Kidney epithelial cell (primary cell): ENCODE measurements around the gene PIP4K2C. TPM values are rescaled to one million over a fixed set of nuclear protein-coding genes. Genes with fewer than 3 reads are reported as not detected.

Experiments used
- DNase-seq: peaks from one replicate; pipeline ENCODE4 v3.0.0-alpha.2; 2010; ENCODE audit warnings: low read depth
- H3K27me3 ChIP-seq: 2 replicates; pipeline ENCODE4 v1.6.0; 2011; ENCODE audit warnings: low read length; ENCODE audit not compliant: control insufficient read depth, insufficient read depth
- H3K36me3 ChIP-seq: 2 replicates; pipeline ENCODE4 v1.5.1; 2011; ENCODE audit warnings: low read length; ENCODE audit not compliant: control insufficient read depth, insufficient read depth
- H3K4me3 ChIP-seq: 2 replicates; pipeline ENCODE4 v1.5.1; 2011; ENCODE audit warnings: low read depth, mild to moderate bottlenecking, control low read depth, low read length
- total RNA-seq: library from RNA; depleted of rRNA; stranded (reverse); fragments of >200 nt; gene quantifications from 2 replicates; pipeline ENCODE4 v1.2.3, GENCODE V29; 2015
- TF ChIP-seq, protein P1 (sequence below): IDR thresholded peaks from 2 replicates; pipeline ENCODE4 v1.5.1; 2011; ENCODE audit warnings: mild to moderate bottlenecking, moderate library complexity, low read length, control low read depth, inconsistent platforms; ENCODE audit not compliant: insufficient read depth, poor library complexity, severe bottlenecking

PIP4K2C gene
- total RNA-seq, 1 donor from 2014 or later = 105 TPM

DNA sequence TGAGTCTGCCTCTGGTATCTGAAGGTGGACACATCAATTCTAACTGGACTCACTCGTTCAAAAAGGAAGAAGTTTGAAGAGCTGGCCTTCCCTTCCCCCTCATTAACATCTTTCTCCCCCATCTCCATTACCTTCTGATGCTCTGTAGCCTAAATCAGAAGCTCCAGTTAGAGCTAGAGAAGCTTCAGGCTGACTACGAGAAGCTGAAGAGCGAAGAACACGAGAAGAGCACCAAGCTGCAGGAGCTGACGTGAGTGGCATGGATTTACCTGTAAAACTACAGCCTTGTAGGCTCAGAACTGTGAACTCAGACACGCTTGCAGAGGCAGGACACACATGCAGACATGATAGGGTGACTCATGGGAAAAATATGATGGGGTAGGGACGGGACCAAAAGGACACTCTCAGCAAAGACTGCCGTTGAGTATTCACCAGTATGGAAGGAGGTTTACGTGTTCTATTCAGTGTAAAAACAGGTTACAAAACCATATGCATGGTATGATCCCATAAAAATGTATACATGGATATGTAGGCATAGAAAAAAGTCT lies 14.3 kb upstream of the PIP4K2C start:
- H3K27me3 ChIP-seq = no peaks in the 10 kb centered on the region
- TF ChIP-seq, protein P1, sequence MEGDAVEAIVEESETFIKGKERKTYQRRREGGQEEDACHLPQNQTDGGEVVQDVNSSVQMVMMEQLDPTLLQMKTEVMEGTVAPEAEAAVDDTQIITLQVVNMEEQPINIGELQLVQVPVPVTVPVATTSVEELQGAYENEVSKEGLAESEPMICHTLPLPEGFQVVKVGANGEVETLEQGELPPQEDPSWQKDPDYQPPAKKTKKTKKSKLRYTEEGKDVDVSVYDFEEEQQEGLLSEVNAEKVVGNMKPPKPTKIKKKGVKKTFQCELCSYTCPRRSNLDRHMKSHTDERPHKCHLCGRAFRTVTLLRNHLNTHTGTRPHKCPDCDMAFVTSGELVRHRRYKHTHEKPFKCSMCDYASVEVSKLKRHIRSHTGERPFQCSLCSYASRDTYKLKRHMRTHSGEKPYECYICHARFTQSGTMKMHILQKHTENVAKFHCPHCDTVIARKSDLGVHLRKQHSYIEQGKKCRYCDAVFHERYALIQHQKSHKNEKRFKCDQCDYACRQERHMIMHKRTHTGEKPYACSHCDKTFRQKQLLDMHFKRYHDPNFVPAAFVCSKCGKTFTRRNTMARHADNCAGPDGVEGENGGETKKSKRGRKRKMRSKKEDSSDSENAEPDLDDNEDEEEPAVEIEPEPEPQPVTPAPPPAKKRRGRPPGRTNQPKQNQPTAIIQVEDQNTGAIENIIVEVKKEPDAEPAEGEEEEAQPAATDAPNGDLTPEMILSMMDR = no peak
- H3K4me3 ChIP-seq = no peak overlapping the region
- no peaks in the 10 kb centered on the region for H3K36me3 ChIP-seq
- DNase-seq = no peak

DNA sequence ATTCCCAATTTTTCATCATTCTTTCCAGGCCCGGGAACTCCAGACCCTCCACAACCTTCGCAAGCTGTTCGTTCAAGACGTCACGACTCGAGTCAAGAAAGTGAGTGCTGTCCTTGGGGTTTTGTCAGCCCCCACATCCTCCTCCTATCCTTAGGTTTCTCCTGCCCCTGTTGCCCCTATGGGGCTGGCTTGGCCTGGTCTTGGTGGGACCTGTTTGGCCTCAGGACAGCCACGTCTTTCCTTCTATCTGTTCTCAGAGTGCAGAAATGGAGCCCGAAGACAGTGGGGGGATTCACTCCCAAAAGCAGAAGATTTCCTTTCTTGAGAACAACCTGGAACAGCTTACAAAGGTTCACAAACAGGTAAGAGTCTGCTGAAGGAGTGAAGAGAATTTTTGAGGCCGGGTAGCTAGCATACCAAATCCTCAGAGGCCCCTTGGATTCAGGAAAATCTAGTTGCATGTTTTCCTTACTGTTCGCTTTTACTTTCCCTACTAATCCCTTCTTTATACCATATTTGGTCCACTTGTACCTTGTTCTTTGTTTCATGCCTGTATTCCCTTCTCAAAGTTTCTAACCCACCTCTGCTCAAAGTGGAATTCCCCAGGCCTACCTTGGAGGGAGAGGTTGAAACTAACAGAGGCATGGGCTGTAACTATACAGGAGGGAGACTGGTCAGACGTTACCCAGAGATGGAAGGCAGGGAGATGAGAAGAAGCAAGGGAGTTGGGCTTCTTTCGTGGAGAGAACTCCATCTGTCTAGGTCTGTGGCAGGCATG lies 12.8 kb upstream of the PIP4K2C start:
- no peak for DNase-seq
- H3K4me3 ChIP-seq = no peak overlapping the region
- H3K27me3 ChIP-seq = no peaks in the 10 kb centered on the region
- no peaks in the 10 kb centered on the region for H3K36me3 ChIP-seq
- TF ChIP-seq, protein P1 = no peak

DNA sequence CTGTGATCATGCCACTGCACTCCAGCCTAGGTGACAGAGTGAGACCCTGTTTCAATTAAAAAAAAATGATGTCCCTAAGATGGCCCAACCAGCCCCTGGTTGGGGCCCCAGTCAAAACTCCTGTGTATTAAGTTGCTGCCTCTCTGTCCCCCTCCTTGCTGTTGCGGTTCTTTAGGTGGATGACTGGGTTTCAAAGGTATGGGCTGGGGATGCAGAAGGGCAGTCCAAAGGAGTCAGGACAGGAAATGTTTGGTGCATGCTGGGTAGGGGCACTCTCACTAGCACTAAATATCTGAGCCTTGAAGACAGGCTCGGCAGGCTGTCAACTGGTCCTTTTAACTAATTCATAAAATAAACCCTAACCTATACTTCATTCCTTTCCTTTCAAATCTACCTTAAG lies 12.0 kb upstream of the PIP4K2C start:
- Histone ChIP-seq H3K27me3 (no peaks in the 10 kb centered on the region), H3K36me3 (no peaks in the 10 kb centered on the region), H3K4me3 (no peak overlapping the region)
- TF ChIP-seq, protein P1 = no peak
- no peak for DNase-seq

DNA sequence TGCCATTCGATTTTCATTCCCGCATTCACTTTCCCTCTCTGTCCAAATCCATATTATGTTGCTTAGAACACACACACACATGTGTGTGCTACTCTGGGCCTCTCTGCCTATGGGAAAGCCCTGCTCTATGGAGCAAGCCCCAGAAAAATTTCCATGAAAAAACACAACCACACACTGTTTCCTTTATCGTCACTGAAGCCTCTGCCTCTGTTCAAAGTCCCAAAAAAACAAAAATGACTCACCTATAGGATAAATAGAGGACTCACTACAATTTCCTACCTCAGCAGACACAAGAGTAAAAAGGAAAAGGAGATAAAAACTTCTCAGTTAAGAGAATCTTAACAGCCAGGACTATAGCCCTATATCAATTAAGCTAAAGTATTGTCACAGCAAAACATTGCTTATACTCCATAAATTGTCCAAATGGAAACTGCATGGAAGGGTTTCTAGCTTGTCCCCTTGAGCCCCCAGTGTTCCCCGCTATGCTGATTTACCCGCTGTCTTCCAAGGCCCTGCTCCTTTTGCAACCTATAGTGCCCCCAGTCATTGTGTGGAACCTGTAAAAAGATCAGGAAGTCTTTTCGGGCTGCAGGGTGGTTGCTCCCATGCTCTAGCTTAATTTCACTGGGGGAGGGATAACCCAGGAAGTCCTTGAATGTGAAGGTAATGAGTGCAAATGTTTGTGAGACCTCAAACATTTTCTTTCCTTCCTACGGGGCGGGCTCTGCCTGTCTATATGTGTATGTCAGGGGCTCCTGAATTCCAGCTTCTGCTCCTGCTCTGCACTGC lies 11.1 kb upstream of the PIP4K2C start:
- TF ChIP-seq, protein P1 = no peak
- Histone ChIP-seq H3K4me3 (no peak overlapping the region), H3K36me3 (no peaks in the 10 kb centered on the region), H3K27me3 (no peaks in the 10 kb centered on the region)
- DNase-seq = no peak

DNA sequence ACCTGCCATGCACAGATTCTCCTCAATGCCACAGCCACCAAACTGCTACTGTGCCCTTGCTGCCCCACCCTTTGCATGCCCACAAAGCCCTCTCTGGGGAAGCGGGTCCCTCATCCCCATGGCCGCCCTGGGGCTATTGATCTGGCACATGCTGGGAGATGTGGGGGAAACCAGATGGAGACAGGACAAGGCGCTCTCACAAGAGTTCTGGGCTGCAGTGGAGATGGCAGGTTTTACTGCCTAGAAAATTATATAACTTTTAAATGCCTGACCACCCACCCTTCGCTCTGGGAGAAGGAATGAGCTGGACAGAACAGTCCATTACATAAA lies 10.6 kb upstream of the PIP4K2C start:
- TF ChIP-seq, protein P1 = no peak
- H3K27me3 ChIP-seq = no peaks in the 10 kb centered on the region
- H3K4me3 ChIP-seq = no peak overlapping the region
- peaks cover 2% of the 10 kb centered on the region for H3K36me3 ChIP-seq
- DNase-seq = no peak
